Hepatocyte (in vitro differentiated cells): ENCODE data around the gene ABTB1. TPM values are rescaled to one million over a fixed set of nuclear protein-coding genes. Genes with fewer than 3 reads are reported as not detected.

ENCODE experiments used
- DNase-seq: peaks from one replicate; pipeline ENCODE4 v3.0.0-alpha.2; 2016; ENCODE audit warnings: low spot score
- H2AFZ ChIP-seq: fragments of 200-600 bp; sonication (generic); 2 replicates; pipeline ENCODE4 v1.6.0; 2016; ENCODE audit warnings: antibody characterized with exemption, mild to moderate bottlenecking
- H3K27ac ChIP-seq: fragments of 200-600 bp; sonication (generic); 2 replicates; pipeline ENCODE4 v1.5.1; 2016; ENCODE audit warnings: mild to moderate bottlenecking
- H3K27me3 ChIP-seq: fragments of 200-600 bp; sonication (generic); 2 replicates; pipeline ENCODE4 v1.6.1; 2016
- H3K36me3 ChIP-seq: fragments of 200-600 bp; sonication (generic); replicated peaks from 2 replicates; pipeline ENCODE4 v1.5.1; 2016; ENCODE audit warnings: low read depth; ENCODE audit not compliant: insufficient read depth
- H3K4me1 ChIP-seq: fragments of 200-600 bp; sonication (generic); 2 replicates; pipeline ENCODE4 v1.5.1; 2016; ENCODE audit warnings: mild to moderate bottlenecking, moderate library complexity; ENCODE audit not compliant: insufficient read depth
- H3K4me2 ChIP-seq: fragments of 200-600 bp; sonication (generic); 2 replicates; pipeline ENCODE4 v1.6.0; 2016
- H3K4me3 ChIP-seq: fragments of 200-600 bp; sonication (generic); 2 replicates; pipeline ENCODE4 v1.5.1; 2016; ENCODE audit warnings: mild to moderate bottlenecking
- H3K79me2 ChIP-seq: fragments of 200-600 bp; sonication (generic); 2 replicates; pipeline ENCODE4 v1.6.0; 2017; ENCODE audit warnings: mild to moderate bottlenecking
- H3K9me2 ChIP-seq: fragments of 200-600 bp; sonication (generic); replicated peaks from 2 replicates; pipeline ENCODE4 v1.6.0; 2017; ENCODE audit warnings: mild to moderate bottlenecking; ENCODE audit not compliant: insufficient read depth
- H3K9me3 ChIP-seq: fragments of 200-600 bp; sonication (generic); 2 replicates; pipeline ENCODE4 v1.5.1; 2016; ENCODE audit warnings: low read depth, mild to moderate bottlenecking
- H4K20me1 ChIP-seq: fragments of 200-600 bp; sonication (generic); 2 replicates; pipeline ENCODE4 v1.6.0; 2016; ENCODE audit warnings: mild to moderate bottlenecking; ENCODE audit not compliant: insufficient read depth, poor library complexity, severe bottlenecking
- CTCF ChIP-seq: fragments of 200-600 bp; sonication (generic); IDR thresholded peaks from 2 replicates; pipeline ENCODE4 v1.5.1; 2016; ENCODE audit warnings: antibody characterized with exemption, mild to moderate bottlenecking; ENCODE audit not compliant: poor library complexity
- EZH2 ChIP-seq: fragments of 200-600 bp; sonication (generic); IDR thresholded peaks from 2 replicates; pipeline ENCODE4 v1.6.1; 2016; ENCODE audit warnings: antibody characterized with exemption, mild to moderate bottlenecking, borderline replicate concordance
- EZH2phosphoT487 ChIP-seq: fragments of 200-600 bp; sonication (generic); IDR thresholded peaks from one replicate; pipeline ENCODE4 v1.6.1; 2018; ENCODE audit warnings: antibody characterized with exemption, mild to moderate bottlenecking, low read depth, moderate library complexity; ENCODE audit not compliant: unreplicated experiment, severe bottlenecking
- WGBS: methylation state at CpG from one replicate; pipeline ENCODE4 v1.1.6; 2016; ENCODE audit warnings: low lambda C conversion rate; ENCODE audit errors: missing lambda C conversion rate; 5-methylcytosine and 5-hydroxymethylcytosine counted together
- polyA plus RNA-seq: library from polyadenylated mRNA; unstranded; fragments of >200 nt; fragmentation: Nextera tagmentation; extraction: Ambion mirVana; gene quantifications from 2 replicates; pipeline ENCODE4 v1.2.1, GENCODE V29; 2016
- total RNA-seq: library from RNA; depleted of rRNA; stranded (reverse); fragments of >200 nt; gene quantifications from 2 replicates; pipeline ENCODE4 v1.2.3, GENCODE V29; 2014

Gene ABTB1
- total and polyA plus RNA-seq, 2 experiments from 2014 or later: 4.7 to 13.8 TPM

GRCh38 chr3:127698691-127699415 is 26.1 kb downstream of the ABTB1 start:
- H3K4me1 ChIP-seq: peaks cover 20% of the 10 kb centered on the region
- 80% methylated on average over 6 of the region's 6 CpGs for WGBS
- no peak overlapping the region for H2AFZ ChIP-seq

GRCh38 chr3:127699416-127700300 is 26.9 kb downstream of the ABTB1 start:
- H4K20me1 ChIP-seq: no peaks in the 10 kb centered on the region
- H3K36me3 ChIP-seq: no peaks in the 10 kb centered on the region
- no peaks in the 10 kb centered on the region for H3K9me3 ChIP-seq
- no peaks in the 10 kb centered on the region for H3K27me3 ChIP-seq
- no peak overlapping the region for H3K4me2 ChIP-seq
- DNase-seq: no peak
- no peak overlapping the region for H2AFZ ChIP-seq
- no peak overlapping the region for H3K4me3 ChIP-seq
- no peaks in the 10 kb centered on the region for H3K9me2 ChIP-seq
- H3K27ac ChIP-seq: no peak overlapping the region
- H3K4me1 ChIP-seq: peaks cover 20% of the 10 kb centered on the region
- TF ChIP-seq EZH2: no peak
- H3K79me2 ChIP-seq: no peaks in the 10 kb centered on the region
- WGBS: 91% methylated on average over 9 of the region's 9 CpGs

More at GRCh38 chr3:127698691-127699415, 26.1 kb downstream of the ABTB1 start:
- Histone ChIP-seq H3K9me3 (no peaks in the 10 kb centered on the region), H3K4me2 (no peak overlapping the region), H3K27ac (peak overlapping the region; percentile 88), H3K27me3 (no peaks in the 10 kb centered on the region), H3K36me3 (no peaks in the 10 kb centered on the region), H4K20me1 (no peaks in the 10 kb centered on the region), H3K4me3 (no peak overlapping the region), H3K79me2 (no peaks in the 10 kb centered on the region), H3K9me2 (no peaks in the 10 kb centered on the region)
- no peak for DNase-seq
- no peak for TF ChIP-seq EZH2phosphoT487
- no peak for TF ChIP-seq EZH2
- TF ChIP-seq CTCF: no peak

- Histone ChIP-seq H3K4me3 (no peak overlapping the region), H3K4me2 (no peak overlapping the region), H3K4me1 (peaks cover 20% of the 10 kb centered on the region), H3K36me3 (no peaks in the 10 kb centered on the region), H2AFZ (no peak overlapping the region), H3K27ac (no peak overlapping the region), H3K9me3 (no peaks in the 10 kb centered on the region), H3K9me2 (no peaks in the 10 kb centered on the region), H4K20me1 (no peaks in the 10 kb centered on the region), H3K79me2 (no peaks in the 10 kb centered on the region), H3K27me3 (no peaks in the 10 kb centered on the region)
- TF ChIP-seq EZH2phosphoT487 (no peak), CTCF (no peak), EZH2 (no peak)
- DNase-seq: no peak
- 76% methylated on average over 5 of the region's 5 CpGs for WGBS
Observed at GRCh38 chr3:127700406-127700805, 27.7 kb downstream of the ABTB1 start.

- Histone ChIP-seq H2AFZ (no peak overlapping the region), H3K27ac (no peak overlapping the region)
- no peak for DNase-seq
Observed at GRCh38 chr3:127701280-127701911, 28.6 kb downstream of the ABTB1 start.

More at GRCh38 chr3:127701280-127701911, 28.6 kb downstream of the ABTB1 start:
- Histone ChIP-seq H3K27me3 (no peaks in the 10 kb centered on the region), H4K20me1 (no peaks in the 10 kb centered on the region), H3K79me2 (no peaks in the 10 kb centered on the region), H3K4me3 (no peak overlapping the region), H3K9me3 (no peaks in the 10 kb centered on the region), H3K9me2 (no peaks in the 10 kb centered on the region), H3K4me1 (peaks cover 19% of the 10 kb centered on the region), H3K36me3 (no peaks in the 10 kb centered on the region), H3K4me2 (no peak overlapping the region)
- 93% methylated on average over 11 of the region's 11 CpGs for WGBS
- TF ChIP-seq EZH2 (no peak), EZH2phosphoT487 (no peak), CTCF (no peak)
